BJ (cell line): ENCODE data around the gene CIZ1. TPM values are rescaled to one million over a fixed set of nuclear protein-coding genes. Genes with fewer than 3 reads are reported as not detected.

ENCODE experiments used
- CTCF ChIA-PET: fragments of 350-600 bp; formaldehyde crosslinking; extraction: SDS; loops from one replicate; lab custom pipeline; 2021; ENCODE audit warnings: antibody characterized with exemption, inconsistent platforms; lab: Yijun Ruan, JAX
- POLR2A ChIA-PET: fragments of 300-600 bp; sonication (Branson Sonifier 250); formaldehyde crosslinking; extraction: SDS; loops from one replicate; lab custom pipeline; 2021; ENCODE audit warnings: antibody characterized with exemption; lab: Charles Lee
- DNase-seq: peaks from one replicate; pipeline ENCODE4 v3.0.0-alpha.2; 2011; ENCODE audit warnings: low read depth
- H3K27me3 ChIP-seq: 2 replicates; pipeline ENCODE4 v1.6.0; 2011; ENCODE audit warnings: low read length; ENCODE audit not compliant: control insufficient read depth, insufficient read depth
- H3K36me3 ChIP-seq: 2 replicates; pipeline ENCODE4 v1.5.1; 2011; ENCODE audit warnings: low read length; ENCODE audit not compliant: control insufficient read depth, insufficient read depth
- H3K4me3 ChIP-seq: 2 replicates; pipeline ENCODE4 v1.5.1; 2011; ENCODE audit warnings: low read depth, mild to moderate bottlenecking, control low read depth, low read length
- polyA plus RNA-seq: library from polyadenylated mRNA; depleted of rRNA; stranded (reverse); fragments of >200 nt; gene quantifications from 2 replicates; pipeline ENCODE4 v1.2.3, GENCODE V29; 2011
- TF ChIP-seq, protein P1 (sequence below): IDR thresholded peaks from 2 replicates; pipeline ENCODE4 v1.5.1; 2011; ENCODE audit warnings: low read depth, mild to moderate bottlenecking, control low read depth, inconsistent platforms, low read length, moderate library complexity; ENCODE audit not compliant: insufficient read depth

Gene CIZ1
- polyA plus RNA-seq, 1 experiment, result 36.0 TPM

DNA sequence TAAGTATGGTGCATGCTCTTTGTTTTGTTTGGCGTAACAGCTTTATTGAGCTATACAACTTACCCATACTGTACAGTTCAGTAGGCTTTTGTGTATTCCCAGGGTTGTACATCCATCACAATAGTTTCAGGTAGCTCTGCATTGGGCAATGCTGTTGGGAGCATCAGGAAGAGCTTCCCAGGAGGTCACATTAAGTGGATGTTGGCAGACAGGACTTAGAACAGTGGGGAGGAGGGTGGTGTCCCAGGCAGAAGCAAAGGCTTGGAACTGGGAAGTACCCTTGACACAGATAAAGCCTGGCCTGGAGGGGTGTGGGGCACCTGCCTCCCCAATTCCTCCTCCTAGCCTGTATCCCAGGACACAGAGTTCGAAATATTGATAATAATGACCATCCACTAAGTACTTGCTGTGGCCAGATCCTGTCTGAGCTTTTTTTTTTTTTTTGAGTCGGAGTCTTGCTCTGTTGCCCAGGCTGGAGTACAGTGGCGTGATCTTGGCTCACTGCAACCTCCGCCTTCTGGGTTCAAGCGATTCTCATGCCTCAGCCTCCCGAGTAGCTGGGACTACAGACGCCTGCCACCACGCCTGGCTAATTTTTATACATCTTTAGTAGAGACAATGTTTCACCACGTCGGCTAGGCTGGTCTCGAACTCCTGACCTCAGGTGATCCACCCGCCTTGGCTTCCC lies 30.0 kb downstream of the CIZ1 start:
- POLR2A ChIA-PET, result no interaction called here
- H3K4me3 ChIP-seq, result no peak overlapping the region
- CTCF ChIA-PET, result interaction anchor here (0.6 to 0.9 kb wide), 2 partner anchors 18 to 43 kb away, joined by 3 read pairs; no protein-coding TSS in a partner anchor

DNA sequence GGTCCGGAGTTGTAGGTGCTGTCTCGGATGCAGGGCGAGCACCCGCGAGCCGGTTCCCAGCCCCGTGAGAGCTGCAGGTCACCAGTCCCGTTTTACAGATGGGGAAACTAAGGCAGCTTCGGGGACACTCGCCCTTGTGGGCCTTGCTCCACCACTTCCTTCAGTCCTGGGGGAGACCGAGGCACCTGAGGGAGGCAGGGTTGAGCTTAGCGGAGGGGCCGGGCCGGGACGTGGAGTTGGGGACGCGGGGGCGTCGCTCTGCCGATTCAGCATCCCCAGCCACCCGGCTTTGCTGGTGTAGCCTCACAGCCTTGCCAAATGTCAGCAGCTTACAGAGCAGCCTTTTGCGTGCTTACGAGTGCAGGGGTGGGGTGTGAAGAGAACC lies 30.8 kb downstream of the CIZ1 start:
- Histone ChIP-seq H3K27me3 (no peaks in the 10 kb centered on the region), H3K4me3 (peak overlapping the region; percentile 73), H3K36me3 (peaks cover 18% of the 10 kb centered on the region)
- POLR2A ChIA-PET, result no interaction called here
- CTCF ChIA-PET, result interaction anchor here (0.9 kb wide), 1 partner anchor 43 kb away, joined by 3 read pairs; no protein-coding TSS in a partner anchor
- TF ChIP-seq, protein P1, sequence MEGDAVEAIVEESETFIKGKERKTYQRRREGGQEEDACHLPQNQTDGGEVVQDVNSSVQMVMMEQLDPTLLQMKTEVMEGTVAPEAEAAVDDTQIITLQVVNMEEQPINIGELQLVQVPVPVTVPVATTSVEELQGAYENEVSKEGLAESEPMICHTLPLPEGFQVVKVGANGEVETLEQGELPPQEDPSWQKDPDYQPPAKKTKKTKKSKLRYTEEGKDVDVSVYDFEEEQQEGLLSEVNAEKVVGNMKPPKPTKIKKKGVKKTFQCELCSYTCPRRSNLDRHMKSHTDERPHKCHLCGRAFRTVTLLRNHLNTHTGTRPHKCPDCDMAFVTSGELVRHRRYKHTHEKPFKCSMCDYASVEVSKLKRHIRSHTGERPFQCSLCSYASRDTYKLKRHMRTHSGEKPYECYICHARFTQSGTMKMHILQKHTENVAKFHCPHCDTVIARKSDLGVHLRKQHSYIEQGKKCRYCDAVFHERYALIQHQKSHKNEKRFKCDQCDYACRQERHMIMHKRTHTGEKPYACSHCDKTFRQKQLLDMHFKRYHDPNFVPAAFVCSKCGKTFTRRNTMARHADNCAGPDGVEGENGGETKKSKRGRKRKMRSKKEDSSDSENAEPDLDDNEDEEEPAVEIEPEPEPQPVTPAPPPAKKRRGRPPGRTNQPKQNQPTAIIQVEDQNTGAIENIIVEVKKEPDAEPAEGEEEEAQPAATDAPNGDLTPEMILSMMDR, result no peak
- DNase-seq, result no peak

More for the DNA sequence above, 30.0 kb downstream of the CIZ1 start:
- no peaks in the 10 kb centered on the region for H3K27me3 ChIP-seq
- peaks cover 20% of the 10 kb centered on the region for H3K36me3 ChIP-seq
- no peak for DNase-seq
- TF ChIP-seq, protein P1, result no peak

DNA sequence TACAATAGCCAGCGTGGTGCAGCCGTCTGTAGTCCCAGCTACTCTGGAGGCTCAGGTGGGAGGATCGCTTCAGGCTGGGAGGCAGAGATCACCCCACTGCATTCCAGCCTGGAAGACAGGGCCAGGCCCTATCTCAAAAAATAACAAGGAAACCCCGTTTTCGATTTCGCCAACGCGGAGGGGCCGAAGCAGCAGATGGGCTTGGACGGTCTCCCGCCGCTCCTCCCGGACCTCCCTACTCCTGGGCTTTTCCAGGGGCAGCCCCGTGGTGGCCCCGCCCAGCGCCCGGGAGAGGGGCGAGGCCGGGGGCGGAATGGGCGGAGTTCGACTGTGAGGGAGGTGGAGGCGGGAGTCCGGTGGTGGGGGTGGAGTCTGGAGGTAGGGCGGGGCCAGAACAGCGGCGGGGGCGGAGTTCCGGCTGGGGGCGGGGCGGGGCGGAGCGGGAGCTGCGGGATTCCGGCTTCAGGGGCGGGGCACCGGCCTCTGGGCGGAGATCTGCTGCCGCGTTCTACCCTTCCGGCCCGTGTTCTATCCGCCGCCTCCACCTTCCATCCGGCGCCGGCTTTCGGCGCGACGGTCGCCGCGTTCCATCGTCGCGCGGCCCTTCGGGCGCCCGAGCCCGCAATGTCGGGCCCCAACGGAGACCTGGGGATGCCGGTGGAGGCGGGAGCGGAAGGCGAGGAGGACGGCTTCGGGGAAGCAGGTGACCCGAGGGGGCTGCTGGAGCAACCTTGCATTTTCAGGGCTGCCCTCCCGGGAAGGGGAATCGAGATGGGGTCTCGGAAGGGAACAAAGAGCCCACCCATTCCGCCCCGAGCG lies 31.4 kb downstream of the CIZ1 start, which contains the start of gene BBLN:
BBLN (plus strand) TSS at position 482 of the 819 bp plus-strand sequence; CDS start at position 625, 143 bp downstream.
- Histone ChIP-seq H3K4me3 (peak within 1 kb of the TSS; percentile 73), H3K27me3 (no peaks in the 10 kb centered on the region), H3K36me3 (peaks cover 18% of the 10 kb centered on the region)
- TF ChIP-seq, protein P1, result no peak
- CTCF ChIA-PET, result interaction anchor here (0.6 to 0.9 kb wide), 3 partner anchors 22 to 42 kb away, joined by 3 read pairs; no protein-coding TSS in a partner anchor
- POLR2A ChIA-PET, result no interaction called here
- DNase-seq, result peak; percentile 25

DNA sequence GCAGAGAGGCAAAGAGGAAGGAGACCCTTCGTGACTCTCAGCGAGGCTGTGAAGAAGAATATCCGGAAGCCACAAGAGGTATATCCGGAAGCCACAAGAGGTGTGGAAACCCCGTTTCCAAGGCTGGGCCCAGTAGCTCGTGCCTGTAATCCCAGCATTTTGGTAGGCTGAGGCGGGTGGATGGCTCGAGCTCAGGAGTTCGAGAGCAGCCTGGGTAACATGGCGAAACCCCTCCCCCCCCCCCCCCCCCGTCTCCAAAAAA lies 31.9 kb downstream of the CIZ1 start:
- DNase-seq, result no peak
- CTCF ChIA-PET, result interaction anchor here (0.6 to 0.9 kb wide), 2 partner anchors 22 to 31 kb away, joined by 3 read pairs; no protein-coding TSS in a partner anchor

More for the DNA sequence above, 31.9 kb downstream of the CIZ1 start:
- Histone ChIP-seq H3K36me3 (peaks cover 18% of the 10 kb centered on the region), H3K4me3 (peak overlapping the region; percentile 45), H3K27me3 (no peaks in the 10 kb centered on the region)
- POLR2A ChIA-PET, result no interaction called here
- TF ChIP-seq, protein P1, result no peak
